HG02870 (cell line): Measurements from ENCODE around the gene ZNF362.

Experiments
- ATAC-seq: cut with Tn5 transposase; IDR thresholded peaks from one replicate; pipeline ENCODE4 v1.9.1; 2021; ENCODE audit warnings: mild to moderate bottlenecking, moderate library complexity; ENCODE audit not compliant: unreplicated experiment

ZNF362 gene

DNA sequence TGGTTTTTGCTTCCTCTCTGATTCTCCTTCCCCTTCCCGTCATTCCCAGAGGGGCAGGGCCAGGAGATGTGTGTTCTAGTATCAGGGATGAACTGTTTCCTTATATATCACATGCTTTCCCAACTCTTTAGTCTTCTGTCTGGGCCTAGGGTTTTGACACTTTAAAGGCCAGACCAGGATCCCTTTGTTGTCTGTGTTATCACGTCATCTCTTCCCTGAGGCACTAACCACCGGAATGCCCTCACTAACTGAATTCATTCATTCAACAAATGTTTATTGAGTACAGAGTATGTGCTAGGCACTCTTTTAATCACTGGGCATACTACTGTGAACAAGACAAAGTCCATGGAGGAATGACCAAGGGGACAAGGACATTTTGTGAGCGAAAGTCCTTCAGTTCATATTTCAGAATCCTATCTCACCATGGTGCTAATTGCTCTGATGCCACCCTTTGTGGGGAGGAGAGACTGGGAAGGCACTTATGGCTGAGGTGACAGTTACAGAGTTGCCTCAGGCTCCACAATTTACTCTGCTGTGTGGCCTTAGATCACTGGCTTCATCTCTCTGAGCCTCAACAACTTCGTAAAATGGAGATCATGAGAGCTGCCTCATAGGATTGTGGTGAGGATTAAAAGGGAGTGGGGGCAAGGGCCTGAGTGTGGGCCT lies 12.0 kb upstream of the ZNF362 start:
- no peak for ATAC-seq

DNA sequence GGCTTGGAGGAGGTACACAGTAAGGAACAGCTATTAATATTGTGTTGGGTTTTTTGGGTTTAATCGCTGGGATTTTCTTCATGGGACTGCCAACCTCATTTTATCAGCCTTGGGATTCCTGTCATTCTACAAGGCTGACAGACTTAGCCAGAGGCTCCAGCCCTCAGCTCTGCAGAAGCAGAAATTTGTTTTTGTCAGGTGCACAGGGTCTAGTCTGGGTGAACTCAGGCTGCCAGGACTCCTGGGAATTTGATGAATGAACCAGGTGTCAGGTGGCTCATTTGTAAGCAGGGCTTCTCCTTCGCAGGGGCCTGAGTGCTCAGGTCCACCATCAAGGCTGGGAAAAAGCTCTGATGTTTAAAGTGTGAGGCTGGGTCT lies 11.5 kb upstream of the ZNF362 start:
- ATAC-seq = no peak

DNA sequence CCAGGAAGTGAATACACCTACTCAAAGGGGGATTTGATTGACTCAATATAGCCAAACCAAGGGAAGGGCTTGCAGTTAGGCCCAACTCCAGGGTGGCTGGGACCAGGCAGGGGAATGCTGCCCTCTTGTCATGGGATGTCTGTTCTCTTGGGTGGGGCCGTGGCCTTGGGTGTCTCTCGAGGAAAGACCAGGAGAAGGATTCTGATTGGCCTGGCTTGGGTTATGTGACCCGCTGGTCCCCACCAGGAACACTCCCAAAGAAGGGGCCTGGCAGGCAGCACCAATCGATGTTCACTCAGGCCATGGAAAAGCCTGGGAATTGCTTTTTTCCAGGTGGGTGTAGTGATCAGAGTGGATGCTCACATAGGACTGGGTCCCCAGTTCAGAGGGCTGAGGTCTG lies 10.1 kb upstream of the ZNF362 start:
- no peak for ATAC-seq

DNA sequence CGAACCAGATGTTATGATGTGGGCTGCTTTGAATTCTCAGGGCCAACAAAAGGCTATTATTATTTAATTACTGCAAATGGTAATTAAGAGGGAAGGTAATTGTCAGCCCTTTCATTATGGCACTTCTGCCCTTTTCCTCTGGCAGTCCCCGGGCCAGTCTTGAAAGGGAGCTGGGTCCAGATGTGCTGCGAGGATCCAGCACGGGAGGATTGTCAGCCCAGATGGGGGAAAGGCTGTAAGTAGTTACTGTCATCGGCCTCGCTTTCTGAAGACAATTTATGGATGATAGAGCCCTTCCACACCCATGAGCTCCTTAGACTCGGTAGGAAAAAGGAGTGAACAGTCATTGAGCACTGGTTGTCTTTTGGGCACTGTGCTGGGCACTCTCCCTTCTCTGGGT lies 8.7 kb upstream of the ZNF362 start:
- no peak for ATAC-seq

DNA sequence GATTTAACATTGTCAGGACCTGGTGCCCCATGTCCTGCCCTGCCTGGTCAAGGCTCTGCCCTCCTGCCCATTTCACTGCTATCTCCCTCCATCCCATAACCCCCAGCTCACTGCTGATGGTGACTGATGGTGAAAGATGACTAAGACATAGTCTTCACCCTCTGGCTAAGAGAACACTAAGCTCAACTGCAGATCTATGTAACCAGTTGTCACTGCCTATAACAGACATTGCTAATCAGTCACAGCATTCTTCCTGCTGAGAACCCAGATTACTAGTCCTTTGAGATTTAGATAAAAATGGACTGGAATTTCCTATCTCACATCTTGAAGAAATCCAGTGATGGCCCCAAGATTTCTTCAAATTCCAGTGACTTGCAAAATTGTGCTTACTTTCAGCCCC lies 8.0 kb upstream of the ZNF362 start:
- no peak for ATAC-seq

DNA sequence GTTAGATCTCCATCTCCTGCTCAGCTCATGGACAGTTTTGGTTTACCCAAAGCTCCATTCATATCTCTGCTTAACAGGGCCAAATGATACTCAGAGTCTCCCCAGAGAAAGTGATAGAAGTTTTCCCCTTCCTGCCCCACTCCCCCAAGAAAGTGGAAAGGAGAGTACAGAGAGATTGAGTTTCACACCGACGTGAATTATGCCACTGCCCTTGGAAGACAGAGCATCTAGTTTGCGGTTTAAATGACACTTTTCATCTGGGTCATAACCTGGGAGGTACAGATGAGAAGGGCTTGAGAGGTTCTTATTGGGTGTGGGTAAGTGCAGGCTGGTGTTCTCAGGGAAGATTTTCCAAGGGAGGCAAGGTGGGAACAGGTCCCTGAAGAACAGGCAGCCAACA lies 6.9 kb upstream of the ZNF362 start:
- ATAC-seq = no peak

DNA sequence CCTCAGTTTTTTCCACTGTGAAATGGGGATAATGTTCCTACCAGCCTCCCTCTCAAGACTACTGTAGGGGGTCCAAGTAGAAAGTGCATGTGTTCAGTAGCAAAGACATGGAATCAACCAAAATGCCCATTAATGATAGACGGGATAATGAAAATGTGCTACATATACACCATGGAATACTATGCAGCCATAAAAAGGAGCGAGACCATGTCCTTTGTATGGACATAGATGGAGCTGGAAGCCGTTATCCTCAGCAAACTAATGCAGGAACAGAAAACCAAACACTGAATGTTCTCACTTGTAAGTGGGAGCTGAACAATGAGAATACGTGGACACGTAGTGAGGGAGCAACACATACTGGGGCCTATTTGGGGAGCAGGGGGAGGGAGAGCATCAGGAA lies 6.1 kb upstream of the ZNF362 start:
- no peak for ATAC-seq

DNA sequence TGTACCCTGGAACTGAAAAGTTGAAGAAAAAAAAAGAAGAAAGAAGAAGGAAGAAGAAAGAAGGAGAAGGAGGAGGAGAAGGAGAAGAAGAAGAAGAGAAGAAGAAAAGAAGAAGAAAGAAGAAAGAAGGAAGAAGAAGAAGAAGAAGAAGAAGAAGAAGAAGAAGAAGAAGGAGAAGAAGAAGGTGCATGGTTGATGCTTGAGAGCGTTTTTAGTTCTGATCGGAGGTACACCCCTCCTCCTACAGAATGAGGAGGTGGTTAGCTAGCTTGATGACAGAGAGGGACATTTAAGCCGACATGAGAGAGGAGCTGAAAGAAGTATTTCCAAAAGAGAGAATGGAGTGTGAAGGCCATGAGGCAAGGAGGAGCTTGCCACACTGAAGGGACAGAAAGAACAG lies 5.6 kb upstream of the ZNF362 start:
- no peak for ATAC-seq

DNA sequence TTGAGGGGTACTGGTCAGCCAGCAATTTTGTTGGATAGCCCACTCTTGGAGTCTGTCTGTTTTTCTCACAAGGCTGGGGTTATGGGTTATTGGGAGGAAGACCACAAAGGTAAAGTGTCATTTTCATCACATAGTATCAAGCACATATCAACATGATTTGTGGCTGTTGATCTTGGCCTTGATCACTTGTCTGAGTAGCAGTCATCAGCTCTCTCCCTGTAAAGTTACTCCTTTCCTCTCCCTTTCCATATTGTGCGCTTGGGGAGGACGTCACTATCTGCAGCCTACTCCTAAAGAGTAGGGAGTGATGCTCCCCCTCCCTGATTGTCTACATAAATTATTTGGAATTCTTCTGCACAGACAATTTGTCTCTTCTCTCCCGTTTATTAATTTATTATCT lies 1.8 kb upstream of the ZNF362 start:
- no peak for ATAC-seq

DNA sequence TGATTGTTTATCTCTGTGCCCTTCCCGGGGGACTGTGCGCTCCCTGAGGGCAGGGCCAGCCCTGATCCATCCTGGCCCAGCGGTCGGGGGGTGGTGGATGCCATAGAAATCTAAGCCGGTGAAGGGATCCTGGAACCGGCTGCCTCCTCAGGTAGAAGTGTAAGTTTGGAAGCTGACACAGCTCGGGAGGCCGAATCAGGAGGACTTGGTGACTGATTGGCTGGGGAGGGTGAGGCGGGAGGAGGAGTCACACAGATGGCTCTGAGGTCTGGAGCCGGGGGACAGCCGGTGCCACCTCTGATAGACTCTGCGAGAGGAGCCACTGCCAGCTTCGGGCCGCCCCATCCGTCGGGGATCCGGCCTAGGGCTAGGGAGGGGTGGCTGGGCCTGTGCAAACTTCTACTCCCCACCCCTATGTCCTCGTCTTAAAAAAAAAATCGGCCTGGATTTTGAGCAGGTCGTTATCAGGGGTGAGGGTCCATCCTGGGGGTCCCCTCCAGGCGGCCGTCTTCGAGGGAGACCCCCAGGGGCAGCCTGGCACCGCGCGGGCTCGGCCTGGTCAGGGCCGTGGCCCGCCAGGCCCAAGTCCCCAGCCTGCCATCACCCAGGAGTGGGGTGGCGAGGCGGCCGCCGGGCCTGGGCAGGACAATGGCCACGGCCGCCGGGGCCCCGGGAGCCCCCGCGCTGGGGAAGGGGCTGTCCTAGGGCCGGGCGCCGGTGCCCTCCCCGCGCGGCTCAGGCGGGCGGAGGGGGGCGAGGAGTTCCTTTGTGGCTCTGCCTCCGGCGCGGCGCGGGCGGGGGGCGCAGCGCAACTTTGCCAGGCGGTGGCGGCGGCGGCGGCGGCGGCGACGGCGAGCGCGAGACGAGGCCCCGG lies 708 bp upstream of the ZNF362 start:
- ATAC-seq = peak; percentile 16

DNA sequence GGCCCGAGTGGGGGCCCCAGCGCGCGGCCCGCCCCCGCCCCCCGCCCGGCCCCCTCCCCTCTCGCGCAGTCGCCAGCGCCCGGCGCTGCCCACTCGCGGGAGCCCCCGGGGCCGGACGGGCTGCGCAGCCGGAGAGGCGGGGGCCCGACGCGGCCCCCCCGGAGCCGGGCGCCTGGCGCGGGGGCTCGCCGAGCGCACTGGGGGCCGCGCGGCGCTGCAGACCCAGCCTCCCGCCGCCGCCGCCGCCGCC lies 146 bp upstream of the ZNF362 start:
- ATAC-seq = no peak

DNA sequence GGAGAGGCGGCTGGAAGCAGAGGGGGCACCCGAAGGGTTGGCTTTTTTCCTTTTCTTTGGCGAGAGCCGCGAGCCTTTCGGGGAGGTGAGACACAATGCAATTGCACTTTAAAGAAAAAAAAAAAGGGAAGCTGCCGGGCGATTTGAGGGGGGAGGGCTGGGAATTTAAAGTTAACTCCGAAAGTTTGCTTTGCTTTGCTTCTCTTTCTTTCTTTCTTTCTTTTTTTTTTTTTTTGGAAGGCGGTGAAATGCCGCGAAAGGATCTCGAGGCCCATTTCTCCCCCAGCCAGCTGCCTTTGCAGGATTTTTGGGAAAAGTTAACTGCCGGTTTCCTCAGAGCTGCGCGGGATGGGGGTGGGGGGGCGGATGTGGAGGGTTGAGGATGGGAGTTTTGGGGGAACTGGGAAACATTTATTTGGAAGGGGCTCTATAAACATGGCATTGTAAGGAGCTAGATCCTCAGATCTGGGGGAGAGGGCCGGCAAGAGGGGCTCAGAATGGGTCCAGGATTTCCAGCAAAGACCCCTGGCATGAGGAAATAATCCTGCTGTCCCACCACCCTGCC lies 997 bp downstream of the ZNF362 start:
- no peak for ATAC-seq

DNA sequence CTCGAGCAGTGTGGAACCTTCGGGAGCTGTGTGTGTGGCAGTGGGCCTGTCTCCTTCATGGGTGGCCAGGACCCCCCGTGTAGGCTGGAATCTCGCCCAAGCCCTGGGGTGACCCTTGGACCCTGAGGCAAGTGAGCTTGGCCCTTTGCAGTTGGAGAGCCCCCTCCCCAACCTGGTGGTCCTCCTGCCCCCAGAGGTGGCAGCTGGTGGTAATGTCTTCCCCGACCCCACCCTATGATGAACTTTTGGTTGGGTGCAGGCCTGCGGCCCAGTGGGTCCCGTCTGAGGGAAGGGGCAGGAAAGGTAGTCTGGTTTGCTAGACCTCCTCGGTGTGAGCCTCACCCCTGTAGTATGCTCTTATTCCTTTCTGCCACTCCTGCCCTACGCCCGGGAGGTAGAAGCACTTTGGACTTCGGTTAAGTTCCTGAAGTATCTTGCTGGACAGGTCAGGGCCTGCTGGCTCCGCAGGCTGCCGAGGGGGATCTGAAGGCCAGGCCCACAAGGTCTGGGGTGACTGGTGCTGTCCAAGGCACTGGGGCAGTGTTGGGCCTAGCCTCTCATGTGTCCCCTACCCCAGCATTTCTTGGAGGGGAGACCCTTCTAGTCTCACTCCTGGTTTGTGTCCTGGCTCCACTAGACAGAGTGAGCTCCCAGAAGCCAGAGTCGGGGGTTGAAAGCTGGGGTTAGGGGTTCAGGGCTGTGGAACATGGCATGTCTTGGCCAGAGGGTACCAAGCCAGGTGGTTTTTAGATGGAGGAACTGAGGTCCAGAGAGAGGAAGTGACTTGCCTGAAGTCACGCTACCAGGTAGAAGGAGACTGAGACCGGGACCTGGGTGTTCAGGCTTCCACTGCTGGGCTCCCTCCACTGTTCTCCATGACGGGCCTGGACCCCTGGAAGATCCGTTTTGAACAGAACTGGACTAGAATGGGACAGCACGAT lies 1.8 kb downstream of the ZNF362 start:
- ATAC-seq = no peak

DNA sequence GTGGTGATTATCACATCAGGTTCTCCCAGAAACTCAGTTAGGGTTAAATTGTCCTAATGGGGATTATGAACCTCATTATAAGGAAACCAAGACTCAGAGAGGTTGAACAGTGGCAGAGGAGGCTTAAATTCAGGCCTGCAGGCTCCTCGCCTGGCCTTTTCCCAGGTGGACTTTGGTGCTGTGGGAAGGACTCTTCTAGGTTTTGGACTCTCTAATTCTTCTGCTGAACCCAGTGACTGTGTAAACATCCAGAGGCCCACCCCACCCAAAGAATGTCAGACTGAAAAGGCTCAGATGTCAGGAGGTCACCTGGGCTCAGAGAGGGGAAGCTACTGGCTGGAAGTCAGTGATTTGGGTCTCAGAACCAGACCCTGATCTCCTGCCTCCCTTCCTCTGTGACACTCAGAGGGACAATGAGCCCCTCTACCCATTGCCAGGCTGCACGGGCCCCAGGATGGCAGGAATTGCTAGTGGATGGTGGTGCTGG lies 2.5 kb downstream of the ZNF362 start:
- no peak for ATAC-seq

DNA sequence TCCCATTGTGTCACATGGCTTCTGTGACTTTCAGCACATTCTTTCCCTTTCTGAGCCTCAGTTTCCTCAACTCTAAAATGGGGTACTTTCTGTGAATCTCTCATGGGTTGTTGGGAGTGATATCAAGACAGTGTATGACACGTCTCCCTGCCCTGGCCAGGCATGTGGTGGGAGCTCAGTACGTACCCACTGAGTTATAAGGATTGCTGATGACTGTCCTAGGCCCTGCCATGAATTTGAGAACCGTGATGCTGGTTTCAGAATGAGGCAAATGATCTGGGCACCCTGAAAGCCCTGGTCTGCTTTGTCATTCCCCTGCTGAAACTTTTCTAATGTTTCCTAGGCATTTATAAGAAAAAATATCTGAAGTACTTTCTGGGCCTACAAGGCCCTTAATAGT lies 3.6 kb downstream of the ZNF362 start:
- no peak for ATAC-seq

DNA sequence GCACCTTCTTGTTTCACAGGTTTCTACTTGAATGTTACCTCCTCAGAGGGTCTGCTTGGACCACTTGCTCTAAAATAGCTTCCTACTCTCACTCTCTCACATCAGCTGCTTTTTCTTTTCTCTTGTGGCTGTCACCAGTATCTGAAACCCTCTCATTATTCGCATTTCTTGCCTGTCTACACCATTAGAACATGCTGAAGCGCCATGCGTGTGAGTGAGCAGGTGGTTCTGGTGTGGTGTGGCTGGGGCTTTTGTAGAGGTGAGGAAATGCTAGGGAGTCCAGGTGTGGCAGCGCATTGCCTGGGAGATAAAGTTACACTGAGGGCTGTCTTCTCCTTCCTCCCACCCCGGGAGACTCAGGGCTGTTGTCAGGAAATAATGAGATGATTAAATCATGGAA lies 4.1 kb downstream of the ZNF362 start:
- ATAC-seq = no peak

DNA sequence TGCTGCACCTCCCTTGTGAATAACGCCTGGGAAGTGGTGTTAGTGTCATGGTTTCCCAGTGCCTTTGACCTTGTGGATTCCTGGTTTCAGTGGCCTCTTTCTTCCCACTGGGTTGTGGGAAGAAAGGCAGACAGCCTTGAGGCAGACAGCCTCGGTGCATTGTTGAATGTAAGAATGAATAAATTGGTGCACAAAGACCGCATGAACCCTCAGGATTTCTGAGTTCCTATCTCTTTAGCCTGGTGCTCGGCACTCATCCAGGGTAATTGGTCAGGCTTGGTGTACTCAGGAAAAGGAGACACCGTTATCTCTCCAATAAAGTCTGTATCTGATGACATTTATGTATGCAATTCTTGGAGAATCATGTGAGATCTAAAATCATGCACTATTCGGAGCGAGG lies 5.1 kb downstream of the ZNF362 start:
- ATAC-seq = no peak

DNA sequence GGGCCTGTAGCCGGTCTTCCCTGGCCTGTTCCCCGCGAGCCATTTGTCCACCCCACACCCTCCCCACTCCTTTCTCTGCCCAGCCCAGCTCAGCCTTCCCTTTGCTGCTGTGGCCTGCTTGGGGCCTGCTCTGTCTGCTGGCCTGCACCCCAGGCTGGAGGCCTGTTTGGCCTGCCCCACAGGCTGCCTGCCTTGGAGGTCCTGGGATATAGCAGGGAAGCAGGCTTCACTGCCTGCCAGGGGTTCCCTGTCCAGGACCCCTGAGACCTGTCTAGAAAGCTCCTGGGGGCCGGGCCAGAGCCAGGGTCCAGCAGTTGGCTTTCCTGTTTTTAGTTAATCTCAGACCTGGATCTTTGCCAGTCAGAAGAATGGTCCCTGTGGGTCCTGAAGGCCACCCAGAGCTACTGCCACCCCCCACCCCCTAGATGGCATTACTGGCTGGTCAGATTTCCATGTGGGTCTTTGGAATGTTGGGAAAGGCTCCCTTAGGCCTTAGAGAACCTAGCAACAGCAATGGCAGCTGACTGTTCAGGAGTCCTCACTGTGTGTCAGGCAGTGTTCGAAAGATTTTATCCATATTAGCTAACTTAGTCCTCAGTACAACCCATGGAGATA lies 7.7 kb downstream of the ZNF362 start:
- no peak for ATAC-seq

DNA sequence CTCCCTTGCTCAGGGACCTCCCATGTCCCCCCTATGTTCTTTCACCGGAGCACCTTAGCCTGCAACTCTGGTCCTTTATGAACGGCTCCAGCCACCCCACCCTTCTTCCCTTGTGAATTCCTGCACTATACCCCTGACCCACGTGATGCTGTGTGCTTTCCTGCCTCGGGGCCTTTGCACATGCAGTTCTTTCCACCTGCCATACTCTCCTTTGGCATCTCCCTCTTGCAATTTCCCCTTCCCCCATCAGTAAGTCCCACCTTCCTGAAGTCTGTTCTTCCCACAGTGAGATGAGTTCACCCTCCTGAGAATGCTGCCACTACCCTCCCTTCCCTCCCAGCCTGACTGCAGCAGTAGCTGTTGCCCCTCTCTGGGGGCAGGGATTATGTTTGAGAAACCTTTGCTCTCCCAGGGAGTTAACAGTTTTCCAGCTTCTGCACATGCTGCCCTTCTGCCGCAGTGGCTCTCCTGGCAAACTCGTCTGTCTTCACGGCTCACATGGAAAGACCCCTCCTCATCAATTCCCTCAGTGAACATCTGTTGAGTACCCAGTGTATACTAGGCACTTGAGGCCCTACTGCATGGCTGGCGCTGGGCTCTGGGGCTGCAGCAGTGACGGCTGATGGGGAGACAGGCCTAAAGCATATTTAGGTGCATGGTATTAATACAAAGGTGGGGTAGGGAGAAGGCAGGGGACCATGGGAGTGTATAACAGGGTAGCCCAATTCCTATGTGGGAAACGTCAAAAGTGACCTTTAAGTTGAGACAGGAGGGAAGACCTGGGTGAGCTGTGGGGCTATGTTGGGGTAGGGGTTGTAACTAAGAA lies 9.7 kb downstream of the ZNF362 start:
- ATAC-seq = no peak

DNA sequence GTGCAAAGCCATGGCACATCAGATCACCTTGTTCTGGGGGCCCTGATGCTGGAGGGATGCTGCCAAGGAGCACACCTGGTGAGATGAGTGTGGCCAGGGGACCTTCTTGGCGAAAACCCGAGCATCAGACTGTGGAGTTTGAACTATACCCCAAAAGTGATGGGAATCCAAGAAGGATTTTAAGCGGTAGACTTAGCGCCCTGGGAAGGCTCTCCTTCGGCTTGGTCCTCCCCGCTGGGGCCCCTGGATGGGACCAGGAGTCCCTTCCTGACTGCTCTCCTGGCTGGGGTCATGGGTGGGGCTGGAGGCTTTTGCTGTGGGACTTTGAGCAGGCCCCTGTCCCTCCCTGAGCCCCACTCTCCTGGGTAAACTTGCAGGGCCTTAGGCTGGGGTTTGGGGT lies 10.5 kb downstream of the ZNF362 start:
- ATAC-seq = no peak
